GM12878 (cell line): ENCODE results near the gene CDYL. TPM values are rescaled to one million over a fixed set of nuclear protein-coding genes. Genes with fewer than 3 reads are reported as not detected.

Source experiments
- ATAC-seq: fragments of 200-7000 bp; cut with Tn5 transposase; 3 replicates; pipeline ENCODE4 v1.9.1; 2020; ENCODE audit warnings: mild to moderate bottlenecking, moderate library complexity
- BruUV-seq: library from RNA; stranded (reverse); fragments of 400-500 nt; replicated peaks from 2 replicates; lab custom pipeline; 2021; lab: Mats Ljungman, UMichigan
- CTCF ChIA-PET: fragments of 300-600 bp; sonication (Branson Sonifier 250); formaldehyde crosslinking; extraction: SDS; loops from one replicate; lab custom pipeline; 2021; ENCODE audit warnings: inconsistent platforms; lab: Yijun Ruan, JAX
- POLR2A ChIA-PET: fragments of 350-600 bp; formaldehyde crosslinking; extraction: SDS; loops from one replicate; lab custom pipeline; 2021; ENCODE audit warnings: inconsistent platforms; lab: Charles Lee
- RAD21 ChIA-PET: fragments of 300-600 bp; sonication (Branson Sonifier 250); formaldehyde crosslinking; loops from one replicate; lab custom pipeline; 2023; ENCODE audit warnings: antibody characterized with exemption; ENCODE audit not compliant: unreplicated experiment; lab: Charles Lee
- SMC1A ChIA-PET: fragments of 300-600 bp; sonication (Branson Sonifier 250); formaldehyde crosslinking; loops from one replicate; lab custom pipeline; 2023; ENCODE audit not compliant: unreplicated experiment, uncharacterized antibody; lab: Charles Lee
- DNase-seq: peaks from one replicate; pipeline ENCODE4 v3.0.0-alpha.2; 2011; ENCODE audit warnings: low read depth, low spot score
- FAIRE-seq: peaks from 3 replicates; lab custom pipeline; 2011; peaks lifted over from hg19 to GRCh38; lab: Jason Lieb, UNC
- H2AFZ ChIP-seq: 2 replicates; pipeline ENCODE4 v1.6.0; 2011; ENCODE audit warnings: low read depth, low read length, control low read depth; ENCODE audit not compliant: control insufficient read depth
- H3K27ac ChIP-seq: 2 replicates; pipeline ENCODE4 v1.5.1; 2011; ENCODE audit warnings: control low read depth; ENCODE audit not compliant: control insufficient read depth, insufficient read depth
- H3K27me3 ChIP-seq, 2 experiments: replicated peaks in 1 of 2; 2 replicates each; pipeline versions ENCODE4 v1.6.0 to v1.6.1; 2011; ENCODE audit warnings: low read length in 1 of 2; ENCODE audit not compliant: control insufficient read depth in 2 of 2, insufficient read depth in 2 of 2
- H3K36me3 ChIP-seq, 2 experiments: 2 replicates each; pipeline ENCODE4 v1.5.1; 2011; ENCODE audit warnings: low read length in 1 of 2; ENCODE audit not compliant: control insufficient read depth in 2 of 2, insufficient read depth in 2 of 2
- H3K4me1 ChIP-seq: 2 replicates; pipeline ENCODE4 v1.6.1; 2011; ENCODE audit warnings: mild to moderate bottlenecking, low read length, moderate library complexity, mixed read lengths; ENCODE audit not compliant: control insufficient read depth, insufficient read depth
- H3K4me2 ChIP-seq: 2 replicates; pipeline ENCODE4 v1.6.0; 2011; ENCODE audit warnings: control low read depth; ENCODE audit not compliant: control insufficient read depth, insufficient read depth
- H3K4me3 ChIP-seq: fragments of 200-600 bp; sonication (generic); 2 replicates; pipeline ENCODE4 v1.5.1; 2016
- H3K79me2 ChIP-seq: 2 replicates; pipeline ENCODE4 v1.6.0; 2011; ENCODE audit warnings: low read length; ENCODE audit not compliant: control insufficient read depth, insufficient read depth
- H3K9ac ChIP-seq: 2 replicates; pipeline ENCODE4 v1.8.0; 2011; ENCODE audit warnings: low read length, control low read depth, mixed read lengths; ENCODE audit not compliant: control insufficient read depth, insufficient read depth
- H3K9me3 ChIP-seq: replicated peaks from 3 replicates; pipeline ENCODE4 v1.5.1; 2011; ENCODE audit warnings: mild to moderate bottlenecking, low read length; ENCODE audit not compliant: control insufficient read depth, insufficient read depth
- H4K20me1 ChIP-seq: 2 replicates; pipeline ENCODE4 v1.6.0; 2011; ENCODE audit not compliant: control insufficient read depth, insufficient read depth
- ATF7 ChIP-seq: fragments of 450-650 bp; IDR thresholded peaks from 2 replicates; pipeline ENCODE4 v1.6.1; 2016; ENCODE audit warnings: low read depth, mild to moderate bottlenecking
- CBFB ChIP-seq: IDR thresholded peaks from 2 replicates; pipeline ENCODE4 v1.6.1; 2016; ENCODE audit warnings: antibody characterized with exemption, low read depth
- CBX3 ChIP-seq: fragments of 200-600 bp; sonication (generic); IDR thresholded peaks from 2 replicates; pipeline ENCODE4 v1.6.1; 2016; ENCODE audit warnings: low read depth, borderline replicate concordance
- CTCF ChIP-seq, 3 experiments: IDR thresholded peaks in 2 of 3; conservative IDR thresholded peaks in 1 of 3; 2 replicates each; pipeline ENCODE4 v1.5.1; 2011; ENCODE audit warnings: low read depth in 3 of 3, low read length in 3 of 3, mild to moderate bottlenecking in 3 of 3, control low read depth in 2 of 3, moderate library complexity in 2 of 3, inconsistent platforms in 1 of 3, mixed read lengths in 1 of 3; ENCODE audit not compliant: control insufficient read depth in 2 of 3, insufficient read depth in 1 of 3; ENCODE audit errors: extremely low read depth in 1 of 3
- E4F1 ChIP-seq: fragments of 450-650 bp; IDR thresholded peaks from 2 replicates; pipeline ENCODE4 v1.6.1; 2018; ENCODE audit warnings: borderline replicate concordance, mild to moderate bottlenecking; ENCODE audit not compliant: partially characterized antibody
- FOXK2 ChIP-seq: fragments of 450-650 bp; IDR thresholded peaks from 2 replicates; pipeline ENCODE4 v1.6.1; 2017; ENCODE audit warnings: mild to moderate bottlenecking, moderate library complexity
- HCFC1 ChIP-seq: fragments of 150-350 bp; IDR thresholded peaks from 2 replicates; pipeline ENCODE4 v1.6.1; 2014; ENCODE audit warnings: low read length
- HDAC2 ChIP-seq: fragments of 200-600 bp; sonication (generic); IDR thresholded peaks from 2 replicates; pipeline ENCODE4 v1.6.1; 2017
- JUNB ChIP-seq: IDR thresholded peaks from 2 replicates; pipeline ENCODE4 v1.6.1; 2016; ENCODE audit warnings: antibody characterized with exemption, mild to moderate bottlenecking
- LARP7 ChIP-seq: fragments of 450-650 bp; IDR thresholded peaks from 2 replicates; pipeline ENCODE4 v1.6.1; 2017; ENCODE audit warnings: mild to moderate bottlenecking
- MEF2B ChIP-seq: fragments of 450-650 bp; IDR thresholded peaks from 2 replicates; pipeline ENCODE4 v1.6.1; 2018; ENCODE audit warnings: mild to moderate bottlenecking, moderate library complexity; ENCODE audit not compliant: partially characterized antibody, poor library complexity, severe bottlenecking
- POLR2A ChIP-seq: IDR thresholded peaks from 2 replicates; pipeline ENCODE4 v1.6.1; 2011; ENCODE audit warnings: low read depth, mild to moderate bottlenecking, low read length
- RAD21 ChIP-seq: IDR thresholded peaks from 2 replicates; pipeline ENCODE4 v1.6.1; 2011; ENCODE audit warnings: mild to moderate bottlenecking, low read depth, low read length, moderate library complexity; ENCODE audit not compliant: insufficient read depth
- RBBP5 ChIP-seq: fragments of 200-600 bp; sonication (generic); conservative IDR thresholded peaks from 2 replicates; pipeline ENCODE4 v1.6.1; 2016
- RFX5 ChIP-seq: IDR thresholded peaks from 2 replicates; pipeline ENCODE4 v1.6.1; 2011; ENCODE audit warnings: low read depth, low read length, improper control_type of control experiment
- RUNX3 ChIP-seq: IDR thresholded peaks from 2 replicates; pipeline ENCODE4 v1.6.1; 2012; ENCODE audit warnings: low read length, inconsistent platforms
- SIN3A ChIP-seq: IDR thresholded peaks from 2 replicates; pipeline ENCODE4 v1.6.1; 2012; ENCODE audit warnings: low read depth, low read length, improper control_type of control experiment
- TAF1 ChIP-seq: IDR thresholded peaks from 2 replicates; pipeline ENCODE4 v1.6.1; 2011; ENCODE audit warnings: mild to moderate bottlenecking, low read depth, low read length, borderline replicate concordance
- ZBED1 ChIP-seq: IDR thresholded peaks from 2 replicates; pipeline ENCODE4 v1.6.1; 2016; ENCODE audit warnings: borderline replicate concordance
- ZSCAN29 ChIP-seq: fragments of 450-650 bp; IDR thresholded peaks from 2 replicates; pipeline ENCODE4 v1.6.1; 2017; ENCODE audit warnings: mild to moderate bottlenecking, moderate library complexity
- WGBS: methylation state at CpG from one replicate; pipeline ENCODE4 v1.1.6; 2016; ENCODE audit warnings: low lambda C conversion rate; ENCODE audit not compliant: insufficient replicate concordance, insufficient coverage; ENCODE audit errors: missing lambda C conversion rate; 5-methylcytosine and 5-hydroxymethylcytosine counted together
- in situ Hi-C: fragments of 300-500 bp; cut with MboI; formaldehyde crosslinking; loops from 9 replicates; pipeline ENCODE4 v1.14.3; 2018; ENCODE audit warnings: mixed read lengths
- intact Hi-C: fragments of 100-400 bp; cut with micrococcal nuclease; formaldehyde crosslinking; loops from one replicate; pipeline ENCODE4 v1.14.2; 2022; ENCODE audit not compliant: unreplicated experiment
- polyA plus RNA-seq, 11 experiments: library from polyadenylated mRNA; depleted of rRNA in 4 of 11; unstranded in 6 of 11; stranded (reverse) in 5 of 11; fragments of >200 nt; fragmentation: Nextera tagmentation in 4 of 11; fragmentation: Illumina TruSeq in 1 of 11; extraction: Ambion mirVana in 4 of 11; extraction: Trizol in 1 of 11; gene quantifications; 1 replicate in 1 of 11; 2 replicates in 10 of 11; pipeline versions ENCODE4 v1.2.1 to v1.2.3, GENCODE V29; 2011 to 2016; ENCODE audit warnings: inconsistent platforms in 2 of 11, missing spikeins in 2 of 11, low read depth in 1 of 11
- total RNA-seq, 4 experiments: library from RNA; depleted of rRNA in 3 of 4; stranded (reverse); fragments of >200 nt in 3 of 4; fragmentation: Illumina TruSeq in 1 of 4; extraction: Trizol in 1 of 4; gene quantifications; 2 replicates each; pipeline versions ENCODE4 v1.2.1 to v1.2.3, GENCODE V29; 2013 to 2021

Gene CDYL
- total and polyA plus RNA-seq, 10 of the 15 experiments (the other 5 are each of a cell fraction or from before 2014, with no cell fraction given), result 9.3 to 61.2 (median 28.5) TPM

- no peak for TF ChIP-seq MEF2B
These were observed 49.0 kb upstream of the CDYL start (continued) for GRCh38 chr6:4727217-4727616.

GRCh38 chr6:4727671-4728435 lies 48.4 kb upstream of the CDYL start:
- no peak overlapping the region for H3K4me2 ChIP-seq
- ATAC-seq, result peak; percentile 71
- no peak overlapping the region for H3K9ac ChIP-seq
- H3K27me3 ChIP-seq, result no peaks in the 10 kb centered on the region; a peak in 1 of 4 replicates
- intact Hi-C loops (no loop called here), in situ Hi-C loops (no loop called here)
- RAD21 ChIA-PET, result no interaction called here
- H4K20me1 ChIP-seq, result no peaks in the 10 kb centered on the region
- 29% methylated on average over 8 of the region's 8 CpGs for WGBS
- no TSS peak for BruUV-seq
- no peak overlapping the region for H3K27ac ChIP-seq
- H3K79me2 ChIP-seq, result no peaks in the 10 kb centered on the region
- no peak for DNase-seq
- SMC1A ChIA-PET, result interaction anchor here (0.6 kb wide), 1 partner anchor 35 kb away, joined by 3 read pairs; no protein-coding TSS in a partner anchor
- no peak overlapping the region for H3K4me3 ChIP-seq
- no peaks in the 10 kb centered on the region; the same call in 1 of the 2 replicates for H3K4me1 ChIP-seq
- H3K36me3 ChIP-seq, result no peaks in the 10 kb centered on the region
- no peaks in the 10 kb centered on the region for H3K9me3 ChIP-seq
- H2AFZ ChIP-seq, result no peak overlapping the region
- POLR2A ChIA-PET, result no interaction called here
- no peak for FAIRE-seq
- CTCF ChIA-PET, result interaction anchor here (0.8 to 1.5 kb wide), 4 partner anchors 11 to 212 kb away, joined by 3 to 4 read pairs (median 3); no protein-coding TSS in a partner anchor
- no peak for TF ChIP-seq HDAC2
- peak; percentile 43 for TF ChIP-seq RAD21
- no peak for TF ChIP-seq ATF7
- TF ChIP-seq E4F1, result no peak
- TF ChIP-seq CBFB, result no peak
- no peak for TF ChIP-seq JUNB
- no peak for TF ChIP-seq RBBP5
- TF ChIP-seq ZSCAN29, result no peak
- TF ChIP-seq ZBED1, result no peak
- TF ChIP-seq HCFC1, result no peak
- peak in 2 of 3 experiments; percentile 6 to 38; a peak in 1 of 6 replicates for TF ChIP-seq CTCF (IDR thresholded peaks at IDR 0.05 in 2 of 3, conservative IDR thresholded peaks at IDR 0.05 in 1 of 3; ENCODE audit: control insufficient read depth in 2 of 3, extremely low read depth in 1 of 3, insufficient read depth in 1 of 3, low read depth in 3 of 3, low read length in 3 of 3)
- no peak for TF ChIP-seq POLR2A
- TF ChIP-seq RFX5, result no peak
- peak; percentile 42 for TF ChIP-seq RUNX3
- TF ChIP-seq SIN3A, result no peak
- no peak for TF ChIP-seq TAF1
- TF ChIP-seq LARP7, result no peak
- TF ChIP-seq CBX3, result no peak
- TF ChIP-seq FOXK2, result no peak
